ENCODE measurements around the gene SNX17. TPM values are rescaled to one million over a fixed set of nuclear protein-coding genes. Genes with fewer than 3 reads are reported as not detected.

Gene SNX17
- total RNA-seq, 1 donor from 2014 or later: 69.9 TPM

DNA sequence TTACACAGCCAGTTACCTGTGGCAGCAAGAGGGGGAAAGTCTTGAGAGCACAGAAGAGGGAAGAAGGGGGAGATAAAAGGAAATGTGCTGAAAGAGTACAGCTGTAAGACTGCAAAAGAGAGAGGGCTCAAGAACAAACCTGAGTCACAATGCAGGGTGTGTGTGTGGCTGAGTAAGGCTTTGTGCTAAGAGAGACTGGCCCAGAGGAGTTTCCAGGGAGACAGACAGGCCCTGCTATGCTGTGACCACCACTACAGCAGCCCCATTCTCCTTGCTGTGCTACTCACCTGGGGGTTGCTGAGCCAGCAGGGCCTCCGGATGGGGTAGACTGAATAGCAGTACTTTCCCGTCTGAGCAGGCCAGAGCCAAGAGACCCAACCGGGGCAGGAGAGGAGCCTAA, 35.1 kb upstream of the SNX17 start:
- Histone ChIP-seq H3K36me3 (ENCODE audit: insufficient read depth, low read length) (peaks cover 41% of the 10 kb centered on the region), H4K20me1 (ENCODE audit: insufficient read depth, low read length) (no peaks in the 10 kb centered on the region), H3K9me3 (ENCODE audit: insufficient read depth, low read depth, low read length) (no peaks in the 10 kb centered on the region), H3K27ac (ENCODE audit: low read depth, low read length) (no peak overlapping the region), H3K4me2 (ENCODE audit: low read length) (no peak overlapping the region), H3K27me3 (ENCODE audit: insufficient read depth, low read length) (no peaks in the 10 kb centered on the region), H3K9ac (ENCODE audit: low read length) (no peak overlapping the region), H3K79me2 (ENCODE audit: insufficient read depth, low read length) (no peaks in the 10 kb centered on the region), H2AFZ (ENCODE audit: low read depth, low read length) (no peak overlapping the region), H3K4me1 (ENCODE audit: insufficient read depth, low read length) (no peaks in the 10 kb centered on the region), H3K4me3 (ENCODE audit: insufficient read depth, low read depth, low read length) (no peak overlapping the region)
- peaks cover 9% of the 10 kb centered on the region for H3K4me1 Mint-ChIP-seq (ENCODE audit: low read depth, unreplicated experiment)
- H3K9me3 Mint-ChIP-seq (ENCODE audit: unreplicated experiment): no peaks in the 10 kb centered on the region
- H3K36me3 Mint-ChIP-seq (ENCODE audit: low read depth, unreplicated experiment): peaks cover 25% of the 10 kb centered on the region
- peak overlapping the region; percentile 6 for H3K4me3 Mint-ChIP-seq (ENCODE audit: unreplicated experiment)
- no peak for TF ChIP-seq EZH2 (IDR thresholded peaks at IDR 0.05; ENCODE audit: insufficient read depth, low read length)
- TF ChIP-seq, protein P1, sequence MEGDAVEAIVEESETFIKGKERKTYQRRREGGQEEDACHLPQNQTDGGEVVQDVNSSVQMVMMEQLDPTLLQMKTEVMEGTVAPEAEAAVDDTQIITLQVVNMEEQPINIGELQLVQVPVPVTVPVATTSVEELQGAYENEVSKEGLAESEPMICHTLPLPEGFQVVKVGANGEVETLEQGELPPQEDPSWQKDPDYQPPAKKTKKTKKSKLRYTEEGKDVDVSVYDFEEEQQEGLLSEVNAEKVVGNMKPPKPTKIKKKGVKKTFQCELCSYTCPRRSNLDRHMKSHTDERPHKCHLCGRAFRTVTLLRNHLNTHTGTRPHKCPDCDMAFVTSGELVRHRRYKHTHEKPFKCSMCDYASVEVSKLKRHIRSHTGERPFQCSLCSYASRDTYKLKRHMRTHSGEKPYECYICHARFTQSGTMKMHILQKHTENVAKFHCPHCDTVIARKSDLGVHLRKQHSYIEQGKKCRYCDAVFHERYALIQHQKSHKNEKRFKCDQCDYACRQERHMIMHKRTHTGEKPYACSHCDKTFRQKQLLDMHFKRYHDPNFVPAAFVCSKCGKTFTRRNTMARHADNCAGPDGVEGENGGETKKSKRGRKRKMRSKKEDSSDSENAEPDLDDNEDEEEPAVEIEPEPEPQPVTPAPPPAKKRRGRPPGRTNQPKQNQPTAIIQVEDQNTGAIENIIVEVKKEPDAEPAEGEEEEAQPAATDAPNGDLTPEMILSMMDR (IDR thresholded peaks at IDR 0.05; ENCODE audit: insufficient read depth, low read depth, low read length): no peak
- FAIRE-seq (no peak), DNase-seq (ENCODE audit: low read depth) (no peak)
- H3K27ac Mint-ChIP-seq (ENCODE audit: unreplicated experiment): peak overlapping the region; percentile 91
- no peaks in the 10 kb centered on the region for H3K27me3 Mint-ChIP-seq (ENCODE audit: low read depth, unreplicated experiment)

DNA sequence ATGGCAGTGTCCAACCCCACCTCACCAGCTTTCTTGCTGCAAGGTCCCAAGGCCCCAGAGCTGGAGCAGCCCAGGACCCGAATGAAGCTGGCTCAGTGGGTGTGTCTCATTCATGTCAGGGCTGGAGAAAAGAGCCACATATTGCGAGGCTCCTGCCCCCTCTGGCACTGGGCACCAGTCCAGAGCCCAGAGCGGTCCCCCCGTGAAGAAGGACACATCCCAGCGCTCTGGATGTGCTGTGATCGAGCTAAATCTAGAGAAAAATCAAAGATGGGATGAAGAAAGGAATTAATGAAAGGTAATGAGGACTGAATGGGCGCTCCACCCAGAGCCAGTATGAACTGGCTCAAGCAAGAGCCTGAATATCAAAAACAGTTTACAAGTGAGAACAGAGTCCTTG, 34.2 kb upstream of the SNX17 start:
- no peaks in the 10 kb centered on the region for H3K79me2 ChIP-seq (ENCODE audit: insufficient read depth, low read length)
- H3K36me3 ChIP-seq (ENCODE audit: insufficient read depth, low read length): peaks cover 39% of the 10 kb centered on the region
- Mint-ChIP-seq H3K27ac (ENCODE audit: unreplicated experiment) (no peak overlapping the region), H3K4me3 (ENCODE audit: unreplicated experiment) (no peak overlapping the region), H3K9me3 (ENCODE audit: unreplicated experiment) (no peaks in the 10 kb centered on the region), H3K4me1 (ENCODE audit: low read depth, unreplicated experiment) (peaks cover 9% of the 10 kb centered on the region), H3K27me3 (ENCODE audit: low read depth, unreplicated experiment) (no peaks in the 10 kb centered on the region), H3K36me3 (ENCODE audit: low read depth, unreplicated experiment) (peaks cover 27% of the 10 kb centered on the region)
- no peak for FAIRE-seq
- no peak for DNase-seq (ENCODE audit: low read depth)
- no peak overlapping the region for H3K4me2 ChIP-seq (ENCODE audit: low read length)
- no peaks in the 10 kb centered on the region for H4K20me1 ChIP-seq (ENCODE audit: insufficient read depth, low read length)
- TF ChIP-seq, protein P1 (IDR thresholded peaks at IDR 0.05; ENCODE audit: insufficient read depth, low read depth, low read length): no peak
- no peak for TF ChIP-seq EZH2 (IDR thresholded peaks at IDR 0.05; ENCODE audit: insufficient read depth, low read length)
- no peak overlapping the region for H3K27ac ChIP-seq (ENCODE audit: low read depth, low read length)
- H2AFZ ChIP-seq (ENCODE audit: low read depth, low read length): no peak overlapping the region
- H3K4me3 ChIP-seq (ENCODE audit: insufficient read depth, low read depth, low read length): no peak overlapping the region
- H3K9ac ChIP-seq (ENCODE audit: low read length): no peak overlapping the region
- H3K4me1 ChIP-seq (ENCODE audit: insufficient read depth, low read length): no peaks in the 10 kb centered on the region
- no peaks in the 10 kb centered on the region for H3K9me3 ChIP-seq (ENCODE audit: insufficient read depth, low read depth, low read length)
- H3K27me3 ChIP-seq (ENCODE audit: insufficient read depth, low read length): no peaks in the 10 kb centered on the region

DNA sequence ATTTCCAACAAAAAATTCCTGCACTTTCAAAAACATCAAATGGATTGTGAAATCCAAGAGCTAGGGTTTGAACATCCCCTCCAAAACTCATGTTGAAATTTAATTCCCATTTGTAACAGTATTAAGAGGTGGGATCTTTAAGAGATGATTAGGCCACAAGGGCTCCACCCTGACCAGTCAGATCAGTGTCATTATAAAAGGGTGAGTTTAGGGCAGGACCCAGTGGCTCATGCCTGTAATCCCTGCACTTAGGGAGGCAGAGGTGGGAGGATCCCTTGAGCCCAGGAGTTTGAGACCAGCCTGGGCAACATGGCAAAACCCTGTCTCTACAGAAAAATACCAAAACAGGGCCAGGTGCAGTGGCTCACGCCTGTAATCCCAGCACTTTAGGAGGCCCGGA, 22.8 kb upstream of the SNX17 start:
- no peak overlapping the region for H3K4me2 ChIP-seq (ENCODE audit: low read length)
- H3K27me3 ChIP-seq (ENCODE audit: insufficient read depth, low read length): no peaks in the 10 kb centered on the region
- no peaks in the 10 kb centered on the region for H3K36me3 ChIP-seq (ENCODE audit: insufficient read depth, low read length)
- H3K9me3 Mint-ChIP-seq (ENCODE audit: unreplicated experiment): no peaks in the 10 kb centered on the region
- H3K27ac Mint-ChIP-seq (ENCODE audit: unreplicated experiment): no peak overlapping the region
- no peaks in the 10 kb centered on the region for H3K36me3 Mint-ChIP-seq (ENCODE audit: low read depth, unreplicated experiment)
- no peak overlapping the region for H3K9ac ChIP-seq (ENCODE audit: low read length)
- DNase-seq (ENCODE audit: low read depth) (no peak), FAIRE-seq (no peak)
- H4K20me1 ChIP-seq (ENCODE audit: insufficient read depth, low read length): peaks cover 55% of the 10 kb centered on the region
- no peak overlapping the region for H3K4me3 ChIP-seq (ENCODE audit: insufficient read depth, low read depth, low read length)
- H3K27ac ChIP-seq (ENCODE audit: low read depth, low read length): no peak overlapping the region
- no peak for TF ChIP-seq EZH2 (IDR thresholded peaks at IDR 0.05; ENCODE audit: insufficient read depth, low read length)
- TF ChIP-seq, protein P1 (IDR thresholded peaks at IDR 0.05; ENCODE audit: insufficient read depth, low read depth, low read length): no peak
- H2AFZ ChIP-seq (ENCODE audit: low read depth, low read length): no peak overlapping the region
- H3K27me3 Mint-ChIP-seq (ENCODE audit: low read depth, unreplicated experiment): no peaks in the 10 kb centered on the region
- peaks cover 91% of the 10 kb centered on the region for H3K79me2 ChIP-seq (ENCODE audit: insufficient read depth, low read length)
- peaks cover 2% of the 10 kb centered on the region for H3K4me1 Mint-ChIP-seq (ENCODE audit: low read depth, unreplicated experiment)
- H3K4me3 Mint-ChIP-seq (ENCODE audit: unreplicated experiment): no peak overlapping the region
- no peaks in the 10 kb centered on the region for H3K4me1 ChIP-seq (ENCODE audit: insufficient read depth, low read length)
- no peaks in the 10 kb centered on the region for H3K9me3 ChIP-seq (ENCODE audit: insufficient read depth, low read depth, low read length)
